AG09309 (cell line): Measurements from ENCODE around the gene ADAMTS3.

ENCODE experiments used
- DNase-seq: peaks from one replicate; pipeline ENCODE4 v3.0.0-alpha.2; 2010; ENCODE audit warnings: low read depth
- H3K4me3 ChIP-seq: 2 replicates; pipeline ENCODE4 v1.5.1; 2011; ENCODE audit warnings: mild to moderate bottlenecking, low read depth, low read length, moderate library complexity; ENCODE audit not compliant: control insufficient read depth
- CTCF ChIP-seq: IDR thresholded peaks from 2 replicates; pipeline ENCODE4 v1.5.1; 2011; ENCODE audit warnings: mild to moderate bottlenecking, low read depth, low read length, inconsistent platforms; ENCODE audit not compliant: insufficient read depth, control insufficient read depth; ENCODE audit errors: missing control alignments

The ADAMTS3 gene

GRCh38 chr4:72365981-72366380 is 203.0 kb downstream of the ADAMTS3 start:
- no peak overlapping the region for H3K4me3 ChIP-seq
- no peak for DNase-seq
- TF ChIP-seq CTCF: no peak

- no peak overlapping the region for H3K4me3 ChIP-seq
- TF ChIP-seq CTCF: no peak
- DNase-seq: no peak
Observed at GRCh38 chr4:72365016-72365415, 204.0 kb downstream of the ADAMTS3 start.

GRCh38 chr4:72360075-72360474 is 208.9 kb downstream of the ADAMTS3 start:
- no peak overlapping the region for H3K4me3 ChIP-seq
- TF ChIP-seq CTCF: no peak
- no peak for DNase-seq

GRCh38 chr4:72358483-72358882 is 210.5 kb downstream of the ADAMTS3 start:
- TF ChIP-seq CTCF: no peak
- no peak overlapping the region for H3K4me3 ChIP-seq
- no peak for DNase-seq

- DNase-seq: no peak
- no peak overlapping the region for H3K4me3 ChIP-seq
- no peak for TF ChIP-seq CTCF
Observed at GRCh38 chr4:72357908-72358307, 211.1 kb downstream of the ADAMTS3 start.

GRCh38 chr4:72352711-72353110 is 216.3 kb downstream of the ADAMTS3 start:
- no peak for DNase-seq

More at GRCh38 chr4:72352711-72353110, 216.3 kb downstream of the ADAMTS3 start:
- H3K4me3 ChIP-seq: no peak overlapping the region
- no peak for TF ChIP-seq CTCF
